ENCODE data around the gene LETM1. TPM values are rescaled to one million over a fixed set of nuclear protein-coding genes. Genes with fewer than 3 reads are reported as not detected.

LETM1 gene
- total and polyA plus RNA-seq, 2 donors (not counting 3 experiments of a cell fraction or from before 2014, with no cell fraction given): 25.6 to 62.5 TPM

DNA sequence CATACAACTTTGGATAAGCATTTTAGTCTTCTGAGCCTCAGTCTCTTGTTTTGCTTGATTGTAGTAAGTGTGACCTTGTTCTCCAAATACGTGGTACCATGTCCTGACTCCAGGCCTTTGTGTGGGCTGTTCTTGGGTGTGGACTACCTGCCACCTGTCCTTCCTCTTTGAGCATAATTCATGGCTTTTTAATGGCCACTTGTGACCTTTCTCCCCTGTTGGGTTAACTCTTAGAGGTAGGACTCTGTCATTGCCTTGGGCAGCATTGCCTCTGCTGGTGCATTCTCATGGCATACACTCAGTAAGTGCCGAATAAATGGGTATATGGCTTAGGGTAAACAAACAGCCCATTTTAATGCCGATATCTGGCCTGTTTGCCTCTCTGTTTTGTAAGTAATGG is 18.2 kb upstream of the LETM1 start:
- H2AFZ ChIP-seq (ENCODE audit: low read depth, low read length): no peak overlapping the region
- no peak overlapping the region for H3K4me3 ChIP-seq (replicated peaks in 1 of 3; ENCODE audit: insufficient read depth in 1 of 3, low read depth in 1 of 3, low read length in 3 of 3)
- H3K27ac ChIP-seq (ENCODE audit: insufficient read depth, low read depth, low read length): no peak overlapping the region
- H3K4me2 ChIP-seq (ENCODE audit: insufficient read depth, low read length): peak overlapping the region; percentile 9
- peaks cover 7% of the 10 kb centered on the region for H4K20me1 ChIP-seq (replicated peaks; ENCODE audit: control insufficient read depth, extremely low read depth, insufficient read depth, low read length)
- peaks cover 73% of the 10 kb centered on the region for H3K79me2 ChIP-seq (ENCODE audit: control insufficient read depth, insufficient read depth, low read length)
- no peaks in the 10 kb centered on the region for H3K9me3 ChIP-seq (replicated peaks; ENCODE audit: control insufficient read depth, insufficient read depth, low read length)
- intact Hi-C loops (cut with micrococcal nuclease): no loop called here
- TF ChIP-seq POLR2AphosphoS5 (IDR thresholded peaks at IDR 0.05; ENCODE audit: insufficient read depth, low read depth, low read length) (no peak), MYC (IDR thresholded peaks at IDR 0.05; ENCODE audit: low read depth, low read length) (no peak), EZH2 (IDR thresholded peaks at IDR 0.05; ENCODE audit: borderline replicate concordance, low read depth, low read length, severe bottlenecking) (no peak), JUN (IDR thresholded peaks at IDR 0.05; ENCODE audit: borderline replicate concordance, insufficient read depth, insufficient read length, low read depth) (no peak), GATA2 (IDR thresholded peaks at IDR 0.05; ENCODE audit: insufficient read depth, insufficient read length, low read depth, low read length) (no peak), POLR2A (IDR thresholded peaks at IDR 0.05; ENCODE audit: low read depth, low read length) (no peak), FOS (IDR thresholded peaks at IDR 0.05; ENCODE audit: borderline replicate concordance, insufficient read depth, low read length) (no peak)
- TF ChIP-seq, protein P1, sequence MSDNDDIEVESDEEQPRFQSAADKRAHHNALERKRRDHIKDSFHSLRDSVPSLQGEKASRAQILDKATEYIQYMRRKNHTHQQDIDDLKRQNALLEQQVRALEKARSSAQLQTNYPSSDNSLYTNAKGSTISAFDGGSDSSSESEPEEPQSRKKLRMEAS (IDR thresholded peaks at IDR 0.05; ENCODE audit: insufficient read depth, insufficient read length): no peak
- TF ChIP-seq, protein P2, sequence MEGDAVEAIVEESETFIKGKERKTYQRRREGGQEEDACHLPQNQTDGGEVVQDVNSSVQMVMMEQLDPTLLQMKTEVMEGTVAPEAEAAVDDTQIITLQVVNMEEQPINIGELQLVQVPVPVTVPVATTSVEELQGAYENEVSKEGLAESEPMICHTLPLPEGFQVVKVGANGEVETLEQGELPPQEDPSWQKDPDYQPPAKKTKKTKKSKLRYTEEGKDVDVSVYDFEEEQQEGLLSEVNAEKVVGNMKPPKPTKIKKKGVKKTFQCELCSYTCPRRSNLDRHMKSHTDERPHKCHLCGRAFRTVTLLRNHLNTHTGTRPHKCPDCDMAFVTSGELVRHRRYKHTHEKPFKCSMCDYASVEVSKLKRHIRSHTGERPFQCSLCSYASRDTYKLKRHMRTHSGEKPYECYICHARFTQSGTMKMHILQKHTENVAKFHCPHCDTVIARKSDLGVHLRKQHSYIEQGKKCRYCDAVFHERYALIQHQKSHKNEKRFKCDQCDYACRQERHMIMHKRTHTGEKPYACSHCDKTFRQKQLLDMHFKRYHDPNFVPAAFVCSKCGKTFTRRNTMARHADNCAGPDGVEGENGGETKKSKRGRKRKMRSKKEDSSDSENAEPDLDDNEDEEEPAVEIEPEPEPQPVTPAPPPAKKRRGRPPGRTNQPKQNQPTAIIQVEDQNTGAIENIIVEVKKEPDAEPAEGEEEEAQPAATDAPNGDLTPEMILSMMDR (IDR thresholded peaks at IDR 0.05; ENCODE audit: extremely low read depth in 1 of 2, insufficient read depth in 1 of 2, low read depth in 1 of 2, low read length in 2 of 2): no peak
- no peaks in the 10 kb centered on the region for H3K9me1 ChIP-seq (replicated peaks; ENCODE audit: control insufficient read depth, extremely low read depth, insufficient read depth, low read length)
- dilution Hi-C loops (cut with MboI; ENCODE audit: extremely low pct_ligation_motif_present, low sequenced_read_pairs): no loop called here
- H3K4me1 ChIP-seq (ENCODE audit: control insufficient read depth, extremely low read depth, insufficient read depth, low read length): peaks cover 17% of the 10 kb centered on the region
- no TSS peak for BruUV-seq (replicated peaks)
- ChIA-PET POLR2A (no interaction called here), CTCF (interaction anchor here (2.6 to 4.8 kb wide), 2 partner anchors 13 to 25 kb away, joined by 8 to 28 read pairs; no protein-coding TSS in a partner anchor)
- DNase-seq (ENCODE audit: low read depth, low spot score) (no peak), FAIRE-seq (no peak)
- no peak overlapping the region for H3K9ac ChIP-seq (replicated peaks; ENCODE audit: extremely low read depth, insufficient read depth, low read length)
- no peaks in the 10 kb centered on the region for H3K27me3 ChIP-seq (ENCODE audit: control insufficient read depth in 2 of 2, insufficient read depth in 2 of 2, low read length in 2 of 2)
- no peaks in the 10 kb centered on the region for H3K36me3 ChIP-seq (ENCODE audit: control insufficient read depth in 2 of 2, extremely low read depth in 1 of 2, insufficient read depth in 2 of 2, low read length in 2 of 2)

Measured in endothelial cell of umbilical vein (primary cell).